NB4 (cell line): ENCODE results near the gene OFD1.

Source experiments
- DNase-seq: peaks from one replicate; pipeline ENCODE4 v3.0.0; 2010; ENCODE audit warnings: low read depth
- H3K4me3 ChIP-seq: one replicate; pipeline ENCODE4 v1.5.1; 2011; ENCODE audit warnings: mild to moderate bottlenecking, low read depth, low read length, moderate library complexity
- CTCF ChIP-seq: IDR thresholded peaks from one replicate; pipeline ENCODE4 v1.5.1; 2012; ENCODE audit warnings: low read depth, low read length
- MAX ChIP-seq: IDR thresholded peaks from 2 replicates; pipeline ENCODE4 v1.6.1; 2011; ENCODE audit warnings: low read depth, low read length
- MYC ChIP-seq: IDR thresholded peaks from 2 replicates; pipeline ENCODE4 v1.6.1; 2011; ENCODE audit warnings: low read depth, low read length
- POLR2A ChIP-seq: IDR thresholded peaks from 2 replicates; pipeline ENCODE4 v1.6.1; 2011; ENCODE audit warnings: mild to moderate bottlenecking; ENCODE audit not compliant: insufficient read length; ENCODE audit errors: extremely low read depth

OFD1 gene

DNA sequence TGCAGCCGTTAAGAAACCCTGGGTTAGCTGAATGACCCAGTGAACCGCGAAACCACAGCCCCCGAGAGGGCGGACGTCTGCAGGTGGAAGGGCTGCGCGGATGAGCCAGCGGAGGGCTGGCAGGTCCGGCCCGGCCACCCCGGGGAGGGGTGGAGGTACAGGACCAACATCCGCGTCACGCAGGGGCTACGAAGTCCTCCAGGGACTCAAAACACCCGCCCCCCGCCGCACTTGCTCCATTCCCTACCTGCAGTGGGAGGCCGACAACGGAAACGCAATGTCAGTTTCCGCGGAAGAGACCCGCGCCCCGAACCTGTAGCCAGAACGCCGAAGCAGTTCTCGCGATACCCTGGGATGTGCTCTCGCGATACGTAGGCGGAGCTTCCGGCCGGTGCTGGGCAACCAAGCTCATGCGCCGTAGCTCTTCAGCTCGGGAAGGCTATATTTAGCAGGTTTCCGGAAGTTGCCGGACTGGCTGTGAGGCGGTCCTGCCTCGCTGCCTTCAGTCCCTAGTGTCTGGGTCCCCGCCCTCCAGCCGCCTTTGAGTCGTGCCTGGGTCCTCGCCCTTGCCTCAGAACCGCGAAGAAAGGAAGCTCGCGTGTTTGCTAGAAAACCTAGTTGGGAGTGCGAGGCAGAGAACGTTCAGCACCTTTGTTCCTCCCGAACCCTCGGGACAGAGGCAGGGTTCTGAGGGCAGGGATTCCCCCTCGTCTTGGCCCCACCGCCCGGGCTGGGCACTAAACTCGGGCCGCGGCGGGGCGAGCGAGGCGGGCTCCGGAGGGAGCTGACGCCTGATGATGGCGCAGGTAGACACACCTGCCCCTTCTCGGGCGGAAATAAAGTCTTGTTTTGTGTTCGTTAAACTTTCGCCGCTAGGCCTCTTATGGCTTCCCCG is at the start of gene OFD1, which contains the start of gene TRAPPC2:
Gene OFD1, plus strand, starts transcription at position 471 of the 895 bp plus-strand sequence. Its CDS starts 324 bp downstream, at position 795.
Gene TRAPPC2, minus strand, starts transcription at position 343 of the 895 bp plus-strand sequence. CDS start 14,657 bp downstream, outside the sequence.
- peak within 1 kb of the TSS; percentile 97 for H3K4me3 ChIP-seq
- TF ChIP-seq MYC (peak; percentile 50; the same call in 1 of the 2 replicates), CTCF (no peak), MAX (peak; percentile 45; the same call in 1 of the 2 replicates), POLR2A (peak; percentile 86)
- peak; percentile 96 for DNase-seq

DNA sequence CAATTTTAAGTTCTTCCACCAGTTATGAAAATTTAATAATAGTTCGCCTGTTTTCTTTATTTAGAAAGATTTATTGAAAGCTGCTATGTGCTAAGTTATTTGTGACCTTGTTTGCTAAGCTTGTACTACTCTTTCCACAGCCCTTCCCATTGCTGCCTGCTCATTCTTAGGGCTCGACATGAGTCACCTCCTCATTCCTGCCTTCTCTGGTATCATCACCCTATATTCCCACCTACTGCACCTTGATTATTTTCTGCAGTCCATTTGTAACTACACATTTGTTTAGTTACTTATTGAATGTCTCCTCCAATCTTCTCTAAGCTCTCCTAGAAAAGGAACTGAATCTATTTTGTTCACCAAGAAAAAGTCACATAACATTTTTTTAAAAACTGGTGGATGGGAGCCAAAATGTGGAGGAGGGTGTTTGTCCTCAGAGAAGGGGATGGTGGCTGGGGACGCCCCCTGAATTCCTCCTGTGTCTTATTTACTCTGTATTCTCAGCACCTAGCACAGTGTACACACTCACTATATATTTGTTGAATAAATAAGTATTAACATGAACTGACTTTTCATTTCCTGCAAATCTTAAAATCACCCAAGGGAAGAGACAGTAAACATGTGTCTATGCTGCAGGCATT is 49.3 kb upstream of the OFD1 start:
- DNase-seq: no peak
- TF ChIP-seq CTCF (no peak), MYC (no peak), POLR2A (no peak)
- H3K4me3 ChIP-seq: no peak overlapping the region

DNA sequence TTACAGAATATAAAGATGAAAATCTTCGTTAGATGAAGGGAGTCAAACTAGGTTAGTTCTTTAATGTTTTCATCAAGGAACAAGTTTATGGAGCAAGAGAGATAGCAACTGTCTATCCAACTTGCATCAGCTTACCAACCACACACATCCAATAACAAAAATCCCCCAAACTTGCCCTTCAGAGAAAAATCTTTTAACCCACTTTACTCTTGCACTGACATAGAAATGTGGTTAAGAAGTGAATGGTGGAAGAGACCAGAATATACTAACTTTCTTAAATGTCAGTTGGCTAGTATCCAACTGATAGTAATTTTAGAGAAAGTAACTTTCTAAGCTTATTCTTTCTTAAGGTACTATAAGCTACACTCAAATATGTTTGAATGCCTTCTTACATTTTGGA is 47.3 kb upstream of the OFD1 start:
- DNase-seq: no peak
- TF ChIP-seq CTCF (no peak), POLR2A (no peak), MYC (no peak), MAX (no peak)
- H3K4me3 ChIP-seq: no peak overlapping the region

GRCh38 chrX:13688384-13688957 is 46.1 kb upstream of the OFD1 start:
- peak overlapping the region; percentile 94 for H3K4me3 ChIP-seq
- DNase-seq: peak; percentile 28

More at GRCh38 chrX:13688384-13688957, 46.1 kb upstream of the OFD1 start:
- no peak for TF ChIP-seq MAX
- TF ChIP-seq CTCF: no peak
- TF ChIP-seq POLR2A: no peak
- TF ChIP-seq MYC: no peak
